Measurements from ENCODE around the gene KSR1. TPM values are rescaled to one million over a fixed set of nuclear protein-coding genes. Genes with fewer than 3 reads are reported as not detected.

KSR1 gene
- total RNA-seq, 2 experiments from 2014 or later, result 19.4 to 25.3 TPM

DNA sequence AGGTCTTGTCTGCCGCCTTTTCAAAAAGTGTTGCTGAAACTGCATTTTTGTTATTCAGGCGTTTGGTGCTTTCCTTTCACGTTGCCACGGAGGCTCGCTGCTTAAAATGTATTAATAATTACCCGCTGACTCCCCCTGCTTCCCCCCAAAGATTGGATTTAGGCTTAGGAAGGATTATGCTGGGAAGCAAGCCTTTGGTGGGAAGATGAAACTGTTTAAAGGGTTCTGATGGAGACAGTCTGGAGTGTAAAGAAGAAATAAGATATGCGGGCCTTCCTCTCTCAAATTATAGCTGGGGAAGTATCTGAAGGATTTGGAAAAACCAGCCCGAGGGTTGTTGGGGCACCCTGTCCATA, 1.1 kb downstream of the KSR1 start:
- peaks cover 23% of the 10 kb centered on the region for H3K4me1 Mint-ChIP-seq (ENCODE audit: low read depth)
- intact Hi-C loops (cut with DNase I, micrococcal nuclease), result loop anchor here (2.0 to 10.0 kb wide), 4 partner anchors 15 to 437 kb away; partner anchors contain the start of gene LYRM9 (in 1 of the 2)
- POLR2A ChIA-PET, result interaction anchor here (2.7 to 3.9 kb wide), 2 partner anchors 15 to 163 kb away, joined by 23 to 29 read pairs; partner anchors contain the start of gene WSB1

DNA sequence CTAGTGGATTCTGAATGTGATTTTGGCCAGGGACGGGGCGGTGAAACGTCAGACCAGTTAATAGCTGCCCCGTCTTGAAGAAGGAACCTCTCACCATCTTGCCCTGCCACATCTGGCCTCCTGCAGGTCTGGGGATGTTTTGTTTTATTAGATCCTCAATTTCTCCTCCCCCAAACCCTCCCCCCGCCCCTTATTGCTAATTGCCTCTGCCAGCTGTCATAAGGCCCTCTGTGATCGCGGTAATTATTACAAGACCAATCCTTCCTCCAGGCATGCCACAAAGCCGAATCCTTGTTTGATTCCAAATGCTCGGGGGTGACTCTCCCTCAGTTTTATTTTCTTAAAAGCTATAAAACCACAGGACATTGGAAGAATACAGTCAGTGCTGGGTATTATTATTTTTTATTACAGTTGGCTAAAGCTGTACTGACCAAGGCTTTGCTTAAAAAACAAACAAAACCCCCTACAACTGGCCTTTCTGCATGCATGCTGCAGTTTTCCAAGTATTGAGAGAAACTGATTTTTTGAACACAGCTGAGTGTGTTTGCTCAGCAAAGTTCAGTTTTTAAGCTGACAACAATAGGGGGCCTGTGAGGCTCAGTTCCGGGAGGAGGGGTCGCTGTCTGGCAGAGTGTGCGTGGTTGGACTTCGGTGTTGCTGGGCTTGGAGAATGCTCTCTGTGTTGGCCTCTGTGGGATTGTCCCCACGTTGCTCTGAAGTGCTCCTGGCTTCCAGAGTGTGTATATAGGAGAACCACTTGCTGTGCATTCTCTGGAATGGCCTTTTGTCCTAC, 1.7 kb downstream of the KSR1 start:
- no peaks in the 10 kb centered on the region for H3K27me3 ChIP-seq (ENCODE audit: control insufficient read depth in 1 of 2, insufficient read depth in 2 of 2, low read length in 2 of 2)
- no peak overlapping the region for H3K27ac ChIP-seq (ENCODE audit: low read depth in 1 of 2, low read length in 2 of 2)
- no peak for TF ChIP-seq CTCF (IDR thresholded peaks at IDR 0.05)
- Mint-ChIP-seq H3K36me3 (ENCODE audit: low read depth) (no peaks in the 10 kb centered on the region), H3K9me3 (no peaks in the 10 kb centered on the region), H3K27me3 (no peaks in the 10 kb centered on the region), H3K4me3 (peak overlapping the region; percentile 87), H3K4me1 (ENCODE audit: low read depth) (peaks cover 27% of the 10 kb centered on the region), H3K27ac (peak overlapping the region; percentile 60)
- CTCF ChIA-PET, result interaction anchor here (1.5 to 2.9 kb wide), 3 partner anchors 9 to 144 kb away, joined by 3 to 29 read pairs (median 16); no protein-coding TSS in a partner anchor
- H3K9me3 ChIP-seq (ENCODE audit: control insufficient read depth in 1 of 2, insufficient read depth in 1 of 2, low read length in 2 of 2), result no peaks in the 10 kb centered on the region
- DNase-seq (peak in 2 of 14 experiments; percentile 28 to 42), ATAC-seq (ENCODE audit: poor library complexity) (no peak)
- POLR2A ChIA-PET, result interaction anchor here (2.7 to 3.9 kb wide), 2 partner anchors 14 to 163 kb away, joined by 23 to 29 read pairs; partner anchors contain the start of gene WSB1
- H3K4me1 ChIP-seq (ENCODE audit: insufficient read depth, low read length), result peaks cover 40% of the 10 kb centered on the region
- peak overlapping the region; percentile 82 for H3K4me3 ChIP-seq (ENCODE audit: low read length)
- no peaks in the 10 kb centered on the region for H3K36me3 ChIP-seq (ENCODE audit: insufficient read depth, low read length)
- intact Hi-C loops (cut with DNase I, micrococcal nuclease), result loop anchor here (2.0 to 10.0 kb wide), 4 partner anchors 15 to 437 kb away; partner anchors contain the start of gene LYRM9 (in 1 of the 2)

More for the DNA sequence above, 1.1 kb downstream of the KSR1 start:
- DNase-seq, result no peak
- Mint-ChIP-seq H3K27ac (peak overlapping the region; percentile 60), H3K4me3 (peak overlapping the region; percentile 87), H3K36me3 (ENCODE audit: low read depth) (no peaks in the 10 kb centered on the region), H3K9me3 (no peaks in the 10 kb centered on the region), H3K27me3 (no peaks in the 10 kb centered on the region)
- H3K4me3 ChIP-seq (ENCODE audit: low read length), result peak overlapping the region; percentile 82
- H3K4me1 ChIP-seq (ENCODE audit: insufficient read depth, low read length), result peaks cover 40% of the 10 kb centered on the region
- H3K9me3 ChIP-seq (ENCODE audit: control insufficient read depth in 1 of 2, insufficient read depth in 1 of 2, low read length in 2 of 2), result no peaks in the 10 kb centered on the region
- CTCF ChIA-PET, result interaction anchor here (1.5 to 2.9 kb wide), 3 partner anchors 9 to 144 kb away, joined by 3 to 29 read pairs (median 16); no protein-coding TSS in a partner anchor
- ATAC-seq (ENCODE audit: poor library complexity), result no peak
- no peak overlapping the region for H3K27ac ChIP-seq (ENCODE audit: low read depth in 1 of 2, low read length in 2 of 2)
- no peaks in the 10 kb centered on the region for H3K27me3 ChIP-seq (ENCODE audit: control insufficient read depth in 1 of 2, insufficient read depth in 2 of 2, low read length in 2 of 2)
- TF ChIP-seq CTCF (IDR thresholded peaks at IDR 0.05), result no peak
- no peaks in the 10 kb centered on the region for H3K36me3 ChIP-seq (ENCODE audit: insufficient read depth, low read length)

- intact Hi-C loops (cut with DNase I, micrococcal nuclease), result loop anchor here (10.0 kb wide), 2 partner anchors 66 to 436 kb away; partner anchors contain the start of gene LYRM9 (in 1 of the 2)
- no peak overlapping the region for H3K27ac Mint-ChIP-seq
- Histone ChIP-seq H3K27ac (ENCODE audit: low read depth in 1 of 2, low read length in 2 of 2) (no peak overlapping the region), H3K9me3 (ENCODE audit: control insufficient read depth in 1 of 2, insufficient read depth in 1 of 2, low read length in 2 of 2) (no peaks in the 10 kb centered on the region), H3K27me3 (ENCODE audit: control insufficient read depth in 1 of 2, insufficient read depth in 2 of 2, low read length in 2 of 2) (no peaks in the 10 kb centered on the region), H3K36me3 (ENCODE audit: insufficient read depth, low read length) (no peaks in the 10 kb centered on the region), H3K4me1 (ENCODE audit: insufficient read depth, low read length) (peaks cover 45% of the 10 kb centered on the region), H3K4me3 (ENCODE audit: low read length) (no peak overlapping the region)
- TF ChIP-seq CTCF (IDR thresholded peaks at IDR 0.05), result no peak
- no peaks in the 10 kb centered on the region for H3K36me3 Mint-ChIP-seq (ENCODE audit: low read depth)
- DNase-seq (no peak), ATAC-seq (ENCODE audit: poor library complexity) (no peak)
- H3K9me3 Mint-ChIP-seq, result no peaks in the 10 kb centered on the region
- ChIA-PET POLR2A (interaction anchor here (3.9 kb wide), 1 partner anchor 14 kb away, joined by 29 read pairs; no protein-coding TSS in a partner anchor), CTCF (interaction anchor here (1.5 kb wide), 1 partner anchor 143 kb away, joined by 3 read pairs; no protein-coding TSS in a partner anchor)
- H3K4me3 Mint-ChIP-seq, result peak overlapping the region; percentile 87
- no peaks in the 10 kb centered on the region for H3K27me3 Mint-ChIP-seq
- peaks cover 32% of the 10 kb centered on the region for H3K4me1 Mint-ChIP-seq (ENCODE audit: low read depth)
Measured at GRCh38 chr17:27458524-27458908, 2.3 kb downstream of the KSR1 start.
